ENCODE data around the gene COA7. TPM values are rescaled to one million over a fixed set of nuclear protein-coding genes. Genes with fewer than 3 reads are reported as not detected.

COA7 gene
- total RNA-seq, 6 experiments from 2014 or later = 13.6 to 17.8 (median 15.8) TPM

DNA sequence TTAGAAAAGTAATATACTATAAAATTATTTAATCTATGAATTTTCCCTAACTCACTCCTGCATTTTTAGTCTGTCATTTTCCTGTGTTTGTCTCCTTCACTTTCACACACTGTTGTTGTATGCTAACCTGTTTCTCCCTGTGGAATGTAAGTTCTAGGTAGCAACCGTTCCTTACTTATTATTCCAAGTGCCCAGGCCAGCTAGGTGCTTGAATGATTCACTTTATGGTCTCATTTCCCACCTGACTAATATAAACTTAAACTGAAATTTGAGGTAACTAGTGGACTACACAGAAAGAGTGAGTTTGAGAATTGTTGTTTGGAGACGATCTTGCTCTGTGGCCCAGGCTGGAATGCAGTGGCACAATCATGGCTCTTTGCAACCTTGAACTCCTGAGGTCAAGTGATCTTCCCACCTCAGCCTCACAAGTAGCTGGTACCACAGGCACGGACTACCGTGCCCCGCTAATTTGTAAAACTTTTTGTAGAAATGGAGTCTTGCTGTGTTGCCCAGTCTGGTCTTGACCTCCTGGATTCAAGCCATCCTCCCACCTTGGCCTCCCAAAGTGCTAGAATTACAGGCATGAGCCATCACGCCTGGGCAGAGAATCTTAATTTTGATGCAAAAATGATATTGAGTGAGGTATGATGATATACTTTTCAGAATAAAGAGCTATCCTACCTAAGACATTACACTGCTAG lies 30.0 kb upstream of the COA7 start:
- 50% methylated on average over 6 of the region's 6 CpGs for WGBS (ENCODE audit: insufficient coverage, low coverage, low lambda C conversion rate, missing lambda C conversion rate)
- peak overlapping the region in 2 of 3 donors; percentile 91 for H3K27ac ChIP-seq
- intact Hi-C loops (cut with DNase I) = no loop called here
- peak overlapping the region in 2 of 3 donors; percentile 81 to 97 for H3K4me3 ChIP-seq
- TF ChIP-seq, protein P1, sequence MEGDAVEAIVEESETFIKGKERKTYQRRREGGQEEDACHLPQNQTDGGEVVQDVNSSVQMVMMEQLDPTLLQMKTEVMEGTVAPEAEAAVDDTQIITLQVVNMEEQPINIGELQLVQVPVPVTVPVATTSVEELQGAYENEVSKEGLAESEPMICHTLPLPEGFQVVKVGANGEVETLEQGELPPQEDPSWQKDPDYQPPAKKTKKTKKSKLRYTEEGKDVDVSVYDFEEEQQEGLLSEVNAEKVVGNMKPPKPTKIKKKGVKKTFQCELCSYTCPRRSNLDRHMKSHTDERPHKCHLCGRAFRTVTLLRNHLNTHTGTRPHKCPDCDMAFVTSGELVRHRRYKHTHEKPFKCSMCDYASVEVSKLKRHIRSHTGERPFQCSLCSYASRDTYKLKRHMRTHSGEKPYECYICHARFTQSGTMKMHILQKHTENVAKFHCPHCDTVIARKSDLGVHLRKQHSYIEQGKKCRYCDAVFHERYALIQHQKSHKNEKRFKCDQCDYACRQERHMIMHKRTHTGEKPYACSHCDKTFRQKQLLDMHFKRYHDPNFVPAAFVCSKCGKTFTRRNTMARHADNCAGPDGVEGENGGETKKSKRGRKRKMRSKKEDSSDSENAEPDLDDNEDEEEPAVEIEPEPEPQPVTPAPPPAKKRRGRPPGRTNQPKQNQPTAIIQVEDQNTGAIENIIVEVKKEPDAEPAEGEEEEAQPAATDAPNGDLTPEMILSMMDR (IDR thresholded peaks at IDR 0.05) = no peak
- TF ChIP-seq POLR2A (IDR thresholded peaks at IDR 0.05) = no peak
- peaks cover 0 to 15% (median 4%) of the 10 kb centered on the region in 4 donors for H3K4me1 ChIP-seq
- ATAC-seq = no peak
- no peaks in the 10 kb centered on the region for H3K27me3 ChIP-seq
- DNase-seq = peak in 1 of 3 donors; percentile 19
- no peaks in the 10 kb centered on the region for H3K36me3 ChIP-seq
- no peaks in the 10 kb centered on the region for H3K9me3 ChIP-seq

- peaks cover 0 to 15% (median 4%) of the 10 kb centered on the region in 4 donors for H3K4me1 ChIP-seq
- DNase-seq (peak in 1 of 3 donors; percentile 48), ATAC-seq (peak; percentile 48 to 57 (median 50))
- peak overlapping the region; percentile 81 to 97 (median 86) for H3K4me3 ChIP-seq
- TF ChIP-seq, protein P1 (IDR thresholded peaks at IDR 0.05) = no peak
- TF ChIP-seq POLR2A (IDR thresholded peaks at IDR 0.05) = no peak
- intact Hi-C loops (cut with DNase I) = no loop called here
- H3K27ac ChIP-seq = peak overlapping the region; percentile 89 to 91 (median 91)
- no peaks in the 10 kb centered on the region for H3K36me3 ChIP-seq
- 1% methylated on average over 14 of the region's 14 CpGs for WGBS (ENCODE audit: insufficient coverage, low coverage, low lambda C conversion rate, missing lambda C conversion rate)
- H3K9me3 ChIP-seq = no peaks in the 10 kb centered on the region
- H3K27me3 ChIP-seq = no peaks in the 10 kb centered on the region
Measured at GRCh38 chr1:52727114-52727586, 29.0 kb upstream of the COA7 start.

GRCh38 chr1:52726265-52727113 lies 28.3 kb upstream of the COA7 start, which contains the start of gene ZYG11B:
ZYG11B (plus strand) TSS chr1:52726453; CDS start chr1:52726654, 201 bp downstream.
- Histone ChIP-seq H3K9me3 (no peaks in the 10 kb centered on the region), H3K27ac (peak within 1 kb of the TSS; percentile 89 to 91 (median 91)), H3K4me3 (peak within 1 kb of the TSS; percentile 81 to 97 (median 86)), H3K36me3 (no peaks in the 10 kb centered on the region), H3K27me3 (no peaks in the 10 kb centered on the region), H3K4me1 (peaks cover 0 to 15% (median 4%) of the 10 kb centered on the region in 4 donors)
- intact Hi-C loops (cut with DNase I) = no loop called here
- 1% methylated on average over 11 of the region's 59 CpGs for WGBS (ENCODE audit: insufficient coverage, low coverage, low lambda C conversion rate, missing lambda C conversion rate)
- DNase-seq (peak; percentile 93 to 95 (median 93)), ATAC-seq (peak; percentile 96 to 97 (median 97))
- TF ChIP-seq, protein P1 (IDR thresholded peaks at IDR 0.05) = no peak
- peak; percentile 87 for TF ChIP-seq POLR2A (IDR thresholded peaks at IDR 0.05)

DNA sequence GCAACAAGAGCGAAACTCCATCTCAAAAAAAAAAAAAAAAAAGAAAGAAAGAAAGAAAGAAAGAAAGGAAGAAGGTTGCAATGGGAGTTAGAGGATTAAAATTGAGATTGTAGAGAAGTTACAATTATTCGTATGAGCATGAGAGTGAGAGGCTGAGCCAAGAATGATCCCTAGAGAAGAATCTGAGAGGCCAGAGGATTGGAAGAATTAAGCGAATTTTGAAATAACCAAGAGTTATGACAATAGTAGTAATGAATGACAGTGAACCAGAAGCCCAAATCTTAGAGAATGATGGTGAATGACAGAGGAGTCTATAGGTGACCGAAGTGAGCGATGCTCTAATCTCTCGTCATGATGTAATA lies 27.7 kb upstream of the COA7 start:
- intact Hi-C loops (cut with DNase I) = no loop called here
- Histone ChIP-seq H3K27me3 (no peaks in the 10 kb centered on the region), H3K27ac (no peak overlapping the region), H3K4me1 (peaks cover 0 to 15% (median 4%) of the 10 kb centered on the region in 4 donors), H3K36me3 (no peaks in the 10 kb centered on the region), H3K4me3 (peak overlapping the region; percentile 81 to 97 (median 86)), H3K9me3 (no peaks in the 10 kb centered on the region)
- TF ChIP-seq, protein P1 (IDR thresholded peaks at IDR 0.05) = no peak
- no peak for TF ChIP-seq POLR2A (IDR thresholded peaks at IDR 0.05)
- WGBS (ENCODE audit: insufficient coverage, low coverage, low lambda C conversion rate, missing lambda C conversion rate) = 16% methylated on average over 6 of the region's 6 CpGs
- DNase-seq (no peak), ATAC-seq (no peak)

Measured in right lobe of liver (tissue), 6 donors.